SK-N-SH treated with all-trans-retinoic acid at 6 μM for 48 hours (cell line): ENCODE data around the gene STAM.

Experiments used
- ESRRG ChIP-seq: fragments of 250-450 bp; sonication (Bioruptor Pico); IDR thresholded peaks from 2 replicates; pipeline ENCODE4 v1.6.1; 2021; ENCODE audit warnings: mild to moderate bottlenecking
- ISL1 ChIP-seq: fragments of 250-450 bp; sonication (Bioruptor Pico); IDR thresholded peaks from 2 replicates; pipeline ENCODE4 v2.1.2; 2022; ENCODE audit warnings: mild to moderate bottlenecking, moderate library complexity
- RARB ChIP-seq: fragments of 250-450 bp; sonication (Bioruptor Pico); IDR thresholded peaks from 2 replicates; pipeline ENCODE4 v1.8.0; 2021; ENCODE audit warnings: mild to moderate bottlenecking, moderate library complexity
- SNAI2 ChIP-seq: fragments of 250-450 bp; sonication (Bioruptor Pico); IDR thresholded peaks from 2 replicates; pipeline ENCODE4 v1.5.0; 2020; ENCODE audit warnings: mild to moderate bottlenecking, moderate library complexity
- TCF4 ChIP-seq: fragments of 250-450 bp; sonication (Bioruptor Pico); IDR thresholded peaks from 2 replicates; pipeline ENCODE4 v1.8.0; 2021; ENCODE audit warnings: mild to moderate bottlenecking, moderate library complexity, borderline replicate concordance
- ZNF565 ChIP-seq: fragments of 450-650 bp; formaldehyde crosslinking; conservative IDR thresholded peaks from 2 replicates; pipeline ENCODE4 v1.5.0; 2020; ENCODE audit warnings: low read depth, mild to moderate bottlenecking, moderate library complexity
- ZNF8 ChIP-seq: fragments of 450-650 bp; formaldehyde crosslinking; IDR thresholded peaks from 2 replicates; pipeline ENCODE4 v1.5.0; 2020; ENCODE audit warnings: mild to moderate bottlenecking, moderate library complexity
- TF ChIP-seq, protein P1 (sequence below): fragments of 250-450 bp; sonication (Bioruptor Pico); IDR thresholded peaks from 2 replicates; pipeline ENCODE4 v1.8.0; 2020; ENCODE audit warnings: mild to moderate bottlenecking, moderate library complexity, borderline replicate concordance

DNA sequence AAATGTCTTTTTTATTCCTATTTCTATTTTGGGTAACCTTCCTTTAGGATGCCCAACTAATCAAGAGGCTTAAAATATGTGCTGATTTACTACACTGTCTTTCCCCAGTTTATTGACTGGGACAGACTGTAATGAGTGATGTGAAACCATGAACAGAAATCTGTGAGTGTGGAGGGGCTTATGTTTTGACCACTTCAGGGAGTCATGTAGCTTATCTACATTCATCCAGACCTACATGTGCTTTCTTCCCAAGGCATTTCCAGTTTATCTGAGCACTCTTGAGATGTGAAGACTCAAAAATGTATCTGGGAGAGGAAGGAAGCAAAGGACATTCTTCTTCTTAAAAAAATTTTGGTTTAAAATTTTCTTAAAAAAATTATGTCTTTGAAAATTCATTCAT lies 45.2 kb downstream of the STAM start:
- TF ChIP-seq, protein P1, sequence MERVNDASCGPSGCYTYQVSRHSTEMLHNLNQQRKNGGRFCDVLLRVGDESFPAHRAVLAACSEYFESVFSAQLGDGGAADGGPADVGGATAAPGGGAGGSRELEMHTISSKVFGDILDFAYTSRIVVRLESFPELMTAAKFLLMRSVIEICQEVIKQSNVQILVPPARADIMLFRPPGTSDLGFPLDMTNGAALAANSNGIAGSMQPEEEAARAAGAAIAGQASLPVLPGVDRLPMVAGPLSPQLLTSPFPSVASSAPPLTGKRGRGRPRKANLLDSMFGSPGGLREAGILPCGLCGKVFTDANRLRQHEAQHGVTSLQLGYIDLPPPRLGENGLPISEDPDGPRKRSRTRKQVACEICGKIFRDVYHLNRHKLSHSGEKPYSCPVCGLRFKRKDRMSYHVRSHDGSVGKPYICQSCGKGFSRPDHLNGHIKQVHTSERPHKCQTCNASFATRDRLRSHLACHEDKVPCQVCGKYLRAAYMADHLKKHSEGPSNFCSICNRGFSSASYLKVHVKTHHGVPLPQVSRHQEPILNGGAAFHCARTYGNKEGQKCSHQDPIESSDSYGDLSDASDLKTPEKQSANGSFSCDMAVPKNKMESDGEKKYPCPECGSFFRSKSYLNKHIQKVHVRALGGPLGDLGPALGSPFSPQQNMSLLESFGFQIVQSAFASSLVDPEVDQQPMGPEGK (CRISPR knock-in tag): no peak
- no peak for TF ChIP-seq ISL1 (CRISPR knock-in tag)
- TF ChIP-seq ESRRG (CRISPR knock-in tag): no peak
- no peak for TF ChIP-seq RARB (CRISPR knock-in tag)
- TF ChIP-seq TCF4 (CRISPR knock-in tag): no peak
- no peak for TF ChIP-seq ZNF565 (CRISPR knock-in tag)
- TF ChIP-seq ZNF8 (CRISPR knock-in tag): no peak
- TF ChIP-seq SNAI2 (CRISPR knock-in tag): no peak
